NB4 (cell line): Measurements from ENCODE around the gene GMIP.

Source experiments
- CTCF ChIP-seq: IDR thresholded peaks from one replicate; pipeline ENCODE4 v1.5.1; 2012; ENCODE audit warnings: low read depth, low read length
- MAX ChIP-seq: IDR thresholded peaks from 2 replicates; pipeline ENCODE4 v1.6.1; 2011; ENCODE audit warnings: low read depth, low read length
- MYC ChIP-seq: IDR thresholded peaks from 2 replicates; pipeline ENCODE4 v1.6.1; 2011; ENCODE audit warnings: low read depth, low read length
- POLR2A ChIP-seq: IDR thresholded peaks from 2 replicates; pipeline ENCODE4 v1.6.1; 2011; ENCODE audit warnings: mild to moderate bottlenecking; ENCODE audit not compliant: insufficient read length; ENCODE audit errors: extremely low read depth

GRCh38 chr19:19595171-19595701 is 48.2 kb downstream of the GMIP start:
- TF ChIP-seq POLR2A (no peak), CTCF (no peak), MAX (peak; percentile 97), MYC (peak; percentile 23; the same call in 1 of the 2 replicates)
